Stimulated activated CD8-positive, alpha-beta memory T cell treated with anti-CD3 and anti-CD28 coated beads, Interleukin-4, amount 100 ng/mL, for 4 hours (primary cell): Measurements from ENCODE around the gene MCOLN2.
"Not testable (repeated sequence)": the region's sequence is repeated elsewhere in the genome, so short reads cannot be mapped to it uniquely, and the experiment has no call there.

Source experiments
- DNase-seq, 2 donors: peaks; one replicate each; pipeline ENCODE4 v3.0.0-alpha.2; 2020; ENCODE audit warnings: low read depth in 2 of 2, low spot score in 1 of 2

The MCOLN2 gene

DNA sequence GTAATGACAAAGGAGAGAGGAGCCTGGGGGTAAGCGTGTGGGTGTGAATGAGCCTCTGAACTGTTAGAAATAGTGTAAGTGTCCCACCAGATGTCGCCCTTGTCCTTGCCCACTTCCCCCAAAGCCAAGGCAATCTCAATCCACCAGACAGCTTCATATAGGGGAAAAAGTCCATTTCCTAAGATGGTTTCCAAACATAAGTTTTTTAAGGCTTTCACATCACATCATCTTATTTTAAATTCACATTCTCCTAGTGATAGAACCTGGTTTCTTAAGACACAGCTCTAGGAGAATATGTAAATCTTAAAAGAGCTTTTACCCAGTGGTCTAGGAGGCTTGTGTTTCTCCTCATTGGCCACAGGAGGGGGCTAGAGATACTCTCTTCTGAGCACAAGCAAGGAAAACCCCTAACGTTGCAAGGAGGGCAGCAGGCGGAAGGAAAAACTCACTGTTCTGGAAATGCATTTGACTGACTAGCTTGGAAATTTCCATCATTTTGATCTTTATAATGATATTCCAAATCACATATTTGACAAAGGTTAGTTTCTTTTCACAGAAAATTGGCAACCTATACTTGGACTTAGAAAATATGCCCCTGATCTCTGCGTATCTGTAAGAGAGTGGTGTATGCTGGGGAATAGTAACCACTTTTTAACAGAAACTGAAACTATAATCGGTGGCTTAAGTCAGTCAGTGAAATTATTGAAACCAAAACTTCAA lies 52.0 kb downstream of the MCOLN2 start:
- peak; percentile 35 to 50 for DNase-seq

DNA sequence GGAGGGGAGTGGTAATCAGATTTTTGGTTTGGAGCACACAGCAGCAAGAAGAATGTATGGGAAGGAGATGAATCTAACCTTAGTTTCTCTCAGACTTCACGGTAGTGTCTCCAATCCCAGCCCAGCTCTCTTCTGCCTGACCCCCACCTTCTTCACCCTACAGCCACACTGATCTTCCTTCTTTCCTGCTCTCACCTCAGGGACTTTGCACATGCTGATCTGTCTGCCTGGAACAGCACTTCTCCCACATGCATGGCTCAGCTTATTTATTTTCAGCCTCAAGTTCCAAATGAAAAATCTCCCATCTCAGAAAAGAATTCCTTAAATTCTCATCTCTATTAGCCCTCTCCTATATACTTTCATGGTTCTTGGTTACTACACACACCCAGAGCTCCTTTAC lies 55.1 kb downstream of the MCOLN2 start:
- no peak for DNase-seq

DNA sequence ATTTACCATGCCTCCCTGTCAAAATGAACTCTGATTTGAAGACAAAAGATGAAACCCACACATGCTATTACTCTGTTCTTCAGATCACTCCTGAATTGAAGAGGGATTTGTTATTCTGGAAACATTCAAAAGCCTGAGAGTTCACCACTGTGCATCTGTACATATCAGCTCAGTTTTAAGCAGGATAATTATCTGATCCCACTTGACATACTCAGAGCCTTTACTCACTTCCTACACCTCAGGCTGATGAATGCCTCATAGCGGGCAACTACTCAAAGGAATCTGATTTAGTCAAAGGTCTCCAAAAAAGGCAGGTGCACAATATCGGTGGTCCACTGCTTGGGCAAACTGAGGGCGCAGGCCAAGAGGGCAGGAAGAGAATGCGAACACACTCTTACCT lies 56.4 kb downstream of the MCOLN2 start:
- DNase-seq: no peak

DNA sequence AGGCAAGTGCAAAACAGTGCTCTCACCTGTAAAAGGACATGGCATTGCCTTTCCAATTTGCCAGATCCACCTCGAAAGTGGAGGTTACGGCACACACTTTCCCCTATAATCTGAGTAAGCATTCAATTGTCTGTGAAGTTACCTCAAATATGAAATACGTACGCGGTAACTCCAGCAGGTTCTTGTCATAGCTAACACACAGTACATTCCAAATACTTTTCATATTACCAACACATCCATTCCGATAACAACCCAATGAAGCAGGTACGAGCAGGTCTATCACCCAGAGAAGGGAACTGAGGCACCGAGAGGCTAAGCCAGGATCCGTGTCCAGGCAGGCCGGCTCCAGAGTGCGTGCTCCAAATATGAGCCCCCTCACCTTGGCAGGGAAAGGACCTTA lies 57.2 kb downstream of the MCOLN2 start:
- no peak for DNase-seq

DNA sequence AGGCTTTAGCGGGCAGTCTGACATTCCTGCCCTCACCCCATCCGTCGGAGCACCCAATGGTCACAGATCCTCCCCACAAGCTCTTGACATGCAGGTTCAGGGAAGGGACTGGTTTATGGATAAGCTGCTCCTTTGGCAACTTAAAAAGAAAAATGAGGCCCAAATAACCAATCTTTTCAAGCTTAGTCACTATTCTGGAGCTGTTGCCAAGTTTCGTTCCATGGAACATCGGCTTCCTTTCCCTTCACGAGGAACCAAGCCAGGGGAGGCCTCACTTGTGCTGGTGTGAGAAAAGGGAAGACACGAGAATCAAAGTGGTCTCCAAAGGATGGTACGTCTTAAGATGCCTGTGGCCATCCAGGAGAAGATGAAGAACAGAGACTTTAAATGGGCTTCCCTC lies 57.8 kb downstream of the MCOLN2 start:
- no peak for DNase-seq

DNA sequence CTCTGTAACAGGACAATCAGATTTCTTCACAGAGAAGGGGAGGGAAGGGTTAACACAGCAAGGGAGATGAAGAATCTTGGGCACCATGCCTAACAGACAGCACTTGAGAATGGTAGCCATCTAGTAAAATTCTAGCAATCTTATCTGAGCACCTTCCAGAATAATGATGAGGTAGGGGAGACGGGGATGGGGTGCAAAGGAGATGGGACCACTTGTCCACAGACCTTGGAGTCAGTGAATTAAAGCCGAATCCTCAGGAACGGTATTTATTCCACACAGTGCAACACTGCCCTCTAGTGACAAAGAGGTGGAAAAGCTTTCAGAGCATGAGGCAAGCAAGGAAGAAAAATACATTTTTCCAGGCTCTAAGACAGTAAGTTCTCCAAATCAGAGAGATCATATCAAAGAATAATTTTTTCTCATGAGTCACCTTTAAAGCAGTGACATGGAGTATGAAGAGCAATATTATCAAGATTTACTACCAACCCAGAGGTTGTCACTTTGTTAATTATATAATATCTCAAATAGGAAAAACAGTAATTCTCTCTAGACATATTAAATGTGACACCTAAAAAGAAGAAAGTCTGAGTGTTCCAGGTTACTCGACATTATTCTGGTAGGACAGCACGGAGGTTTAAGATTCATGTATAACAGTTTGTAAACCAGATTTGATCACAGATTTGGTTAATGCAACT lies 60.6 kb downstream of the MCOLN2 start:
- DNase-seq: no peak

DNA sequence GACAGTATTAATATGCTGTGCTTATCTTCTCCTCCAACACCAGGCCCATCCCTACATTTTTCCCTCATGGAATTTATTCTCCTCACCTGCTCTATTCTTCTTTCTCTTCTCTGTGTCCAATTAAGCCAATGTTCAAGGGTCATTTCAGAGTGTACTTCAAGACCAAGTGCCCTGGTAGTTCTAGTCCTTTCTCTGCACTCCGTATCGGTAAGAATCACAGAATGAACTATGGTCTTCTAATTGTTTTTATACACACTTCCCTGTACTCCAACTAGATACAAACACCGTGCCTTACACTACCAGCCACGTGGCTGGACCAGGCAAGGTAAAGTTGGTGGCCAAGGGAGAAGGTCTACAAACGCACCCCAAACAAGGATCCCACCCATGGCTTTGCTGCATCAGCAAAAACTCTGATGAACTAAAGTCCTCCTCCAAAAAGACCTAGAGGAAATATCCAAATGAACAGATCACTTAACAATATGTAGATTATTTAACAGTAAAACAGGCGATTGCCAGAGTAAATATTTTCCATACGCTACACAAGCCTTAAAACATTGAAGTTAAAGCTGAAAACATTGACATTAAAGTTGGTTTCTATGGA lies 63.8 kb downstream of the MCOLN2 start:
- no peak for DNase-seq

DNA sequence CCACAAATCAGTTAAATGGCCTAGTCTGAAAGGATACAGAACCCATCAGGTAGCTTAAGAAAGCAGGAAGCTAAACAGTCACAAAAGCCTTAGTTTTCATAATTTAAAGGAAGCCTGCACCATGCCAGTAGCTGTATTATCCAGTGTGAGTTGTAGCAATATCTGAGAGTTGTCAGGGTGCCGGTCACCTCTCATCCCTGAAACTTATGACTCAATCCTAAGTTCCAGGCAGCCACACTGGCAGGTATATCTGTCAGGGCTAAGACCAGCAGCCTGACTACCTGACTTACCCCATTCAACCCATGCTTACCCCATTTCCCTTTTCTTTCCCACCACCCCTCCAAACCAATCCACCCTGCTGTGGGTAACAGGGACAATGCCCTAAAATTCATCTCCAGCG lies 66.1 kb downstream of the MCOLN2 start:
- DNase-seq: no peak

DNA sequence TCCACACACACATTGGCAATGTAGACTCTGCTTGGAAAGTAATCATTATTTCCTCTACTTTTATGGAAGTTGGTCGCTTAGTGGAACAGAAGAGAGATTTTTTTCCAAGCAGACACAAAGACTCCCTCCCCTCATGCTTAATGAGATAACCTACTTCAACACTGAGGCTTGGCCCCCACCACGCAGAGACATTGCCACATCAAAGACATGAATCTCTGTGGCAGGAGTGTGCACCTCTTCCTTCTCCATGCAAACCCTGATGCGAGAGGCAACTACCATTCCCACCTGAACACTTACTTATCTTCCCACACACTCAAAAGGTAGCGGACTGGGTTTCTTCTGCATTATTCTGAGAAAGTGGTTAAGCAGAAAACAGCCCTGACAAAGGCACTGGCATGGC lies 66.6 kb downstream of the MCOLN2 start:
- DNase-seq: no peak

DNA sequence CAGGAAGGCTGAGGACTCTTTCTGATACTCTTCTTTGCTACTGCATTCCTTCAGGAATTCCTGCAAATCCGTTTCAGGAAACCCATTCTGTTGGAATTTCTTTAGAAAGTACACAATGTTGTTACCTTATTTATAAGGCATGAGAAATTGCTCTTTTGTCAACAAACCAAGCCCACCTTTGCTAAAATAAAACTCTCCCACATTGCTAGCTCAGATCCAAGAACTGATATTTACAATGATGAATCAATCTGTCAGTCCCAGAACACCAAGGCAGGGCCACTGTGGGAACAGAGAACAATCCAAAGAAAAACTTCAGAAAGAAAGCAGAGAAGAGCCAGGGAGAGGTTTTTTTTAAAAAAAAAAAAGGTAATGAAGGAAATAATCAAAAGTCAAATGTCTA lies 67.3 kb downstream of the MCOLN2 start:
- no peak for DNase-seq

DNA sequence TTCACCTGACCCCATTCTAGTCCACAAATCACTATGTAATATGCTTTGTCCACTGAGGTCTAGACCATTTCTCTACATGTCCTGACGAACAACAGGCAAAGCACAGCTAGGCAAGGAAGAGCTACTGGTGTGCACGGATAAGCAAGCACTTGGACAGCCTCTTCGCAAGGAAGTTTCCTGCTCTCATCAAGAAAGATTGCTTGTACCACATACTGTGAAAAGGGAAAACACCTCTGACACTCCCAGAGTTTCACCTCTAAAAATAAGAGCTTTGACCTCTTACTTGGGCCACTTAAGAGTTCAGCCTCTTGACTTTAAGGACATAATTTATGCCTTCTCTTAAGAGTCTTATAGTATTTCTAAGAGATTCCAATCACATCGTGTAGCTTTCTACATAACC lies 67.9 kb downstream of the MCOLN2 start:
- DNase-seq: no peak

DNA sequence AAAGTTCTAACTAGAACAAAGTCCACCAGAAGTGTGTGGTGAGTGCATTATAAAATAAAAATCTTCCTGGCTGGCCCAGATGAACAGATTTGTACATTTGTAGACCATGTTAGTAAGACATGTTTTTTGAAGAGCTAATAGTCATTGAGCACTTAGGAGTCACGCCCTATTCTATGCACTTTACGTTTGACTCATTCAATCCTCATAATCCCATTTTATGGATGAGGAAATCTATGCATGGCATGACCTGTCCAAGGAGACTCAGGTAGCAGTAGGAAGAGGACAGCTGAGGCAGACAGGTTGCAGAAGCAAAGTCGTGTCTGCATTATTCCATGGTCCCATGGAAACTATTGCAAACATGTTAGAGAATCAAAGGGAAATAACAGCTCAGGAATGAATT lies 73.6 kb downstream of the MCOLN2 start:
- DNase-seq: no peak

DNA sequence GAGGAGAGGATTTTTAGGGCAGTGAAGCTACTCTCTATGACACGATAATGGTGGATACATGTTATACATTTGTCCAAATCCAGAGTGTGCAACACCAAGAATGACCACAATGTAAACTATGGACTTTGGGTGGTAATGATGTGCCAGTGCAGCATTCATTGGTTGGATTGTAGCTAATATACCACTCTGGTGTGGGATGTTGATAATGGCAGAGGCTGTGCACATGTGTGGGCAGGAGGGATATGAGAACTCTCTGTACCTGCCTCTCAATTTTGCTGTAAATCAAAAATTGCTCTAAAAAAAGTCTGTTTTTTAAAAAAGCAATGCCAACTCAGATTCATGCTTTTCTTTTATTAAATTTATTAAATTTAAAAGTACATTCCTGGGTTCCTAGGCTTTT lies 76.8 kb downstream of the MCOLN2 start:
- no peak for DNase-seq

DNA sequence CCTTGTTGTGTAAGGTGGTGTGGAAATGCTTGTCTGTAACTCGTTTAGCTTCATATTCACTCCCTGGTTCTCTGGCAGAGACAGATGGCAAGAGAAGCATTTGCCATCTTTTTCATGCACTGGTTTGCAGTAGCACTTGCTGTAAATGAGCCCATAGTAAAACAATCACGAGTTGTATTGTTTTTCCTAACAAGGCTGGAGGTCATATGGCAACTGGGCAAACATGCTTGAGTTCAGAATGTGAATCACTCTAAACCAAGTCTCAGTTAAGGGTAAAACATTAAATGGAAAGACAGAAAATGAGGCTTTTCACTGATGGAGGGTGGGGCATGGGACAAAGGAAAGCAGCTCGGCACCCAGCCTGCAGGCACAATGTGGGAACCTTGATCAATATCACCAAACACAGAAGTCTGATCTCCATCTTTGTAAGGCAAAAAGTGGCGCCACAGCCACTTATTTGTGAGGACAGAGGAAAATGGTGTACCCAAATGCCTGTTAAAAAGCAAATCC lies 77.4 kb downstream of the MCOLN2 start:
- no peak for DNase-seq

DNA sequence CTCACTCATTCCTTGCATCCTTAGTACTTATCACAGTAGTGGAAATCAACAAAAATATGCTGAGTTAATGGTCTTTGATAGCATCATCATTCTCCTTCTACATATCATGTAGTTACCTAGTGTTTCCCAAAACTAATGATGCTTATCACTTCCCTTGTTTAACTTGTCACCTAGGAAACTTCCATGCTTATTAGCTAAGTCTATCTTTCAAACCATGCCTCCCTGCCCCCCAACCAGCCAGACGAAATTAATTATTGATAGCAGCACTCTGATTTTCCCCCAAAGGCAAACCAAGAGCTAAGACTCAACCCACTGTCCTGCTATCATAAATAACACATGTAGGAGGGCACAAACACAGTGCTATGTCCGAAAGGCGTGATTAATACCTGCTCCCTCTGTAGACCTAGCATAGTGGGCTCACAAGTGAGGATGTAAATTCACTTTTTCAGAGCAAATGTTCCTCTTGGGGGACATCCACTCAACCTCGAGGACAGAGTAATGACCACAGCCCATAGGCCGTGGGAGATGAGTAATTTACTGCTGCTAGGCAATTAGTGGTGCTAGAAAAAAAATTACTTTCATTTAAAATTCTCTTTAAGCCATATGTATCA lies 78.1 kb downstream of the MCOLN2 start:
- DNase-seq: no peak

DNA sequence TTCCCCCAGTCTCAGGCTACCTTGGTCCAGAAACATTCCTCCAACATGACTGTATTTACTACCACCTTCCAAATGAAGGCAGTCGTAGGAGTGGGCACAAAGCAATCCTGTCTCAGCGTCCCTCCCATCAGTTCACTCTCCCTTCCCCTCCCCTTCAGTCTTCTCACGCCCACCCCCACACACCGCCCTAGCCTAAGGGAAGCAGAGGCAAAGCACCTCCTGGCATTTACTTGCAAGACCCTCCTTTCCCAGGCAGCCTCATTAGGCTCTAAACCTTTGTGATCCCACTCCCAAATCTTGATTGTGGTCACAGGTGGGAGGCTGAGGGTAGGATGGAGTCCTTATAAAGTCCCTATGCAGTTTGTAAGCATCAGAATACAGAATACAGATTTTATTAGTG lies 80.0 kb downstream of the MCOLN2 start:
- DNase-seq: no peak

DNA sequence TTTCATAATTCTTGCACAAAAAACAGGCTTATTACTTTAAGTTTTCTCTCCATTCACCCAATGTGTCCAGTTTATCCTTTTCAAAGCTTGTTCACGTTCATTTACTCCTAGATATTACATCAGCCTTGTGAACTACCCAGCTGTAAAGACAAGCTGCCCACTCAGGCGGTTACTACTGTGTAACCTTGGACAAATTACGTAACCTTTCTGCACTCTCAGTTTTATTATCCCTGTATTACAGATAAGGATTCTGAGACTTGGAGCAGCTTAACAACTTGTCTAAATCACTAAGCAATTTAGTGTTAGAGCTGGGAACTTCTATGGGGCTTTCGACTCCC lies 83.4 kb downstream of the MCOLN2 start:
- DNase-seq: no peak

DNA sequence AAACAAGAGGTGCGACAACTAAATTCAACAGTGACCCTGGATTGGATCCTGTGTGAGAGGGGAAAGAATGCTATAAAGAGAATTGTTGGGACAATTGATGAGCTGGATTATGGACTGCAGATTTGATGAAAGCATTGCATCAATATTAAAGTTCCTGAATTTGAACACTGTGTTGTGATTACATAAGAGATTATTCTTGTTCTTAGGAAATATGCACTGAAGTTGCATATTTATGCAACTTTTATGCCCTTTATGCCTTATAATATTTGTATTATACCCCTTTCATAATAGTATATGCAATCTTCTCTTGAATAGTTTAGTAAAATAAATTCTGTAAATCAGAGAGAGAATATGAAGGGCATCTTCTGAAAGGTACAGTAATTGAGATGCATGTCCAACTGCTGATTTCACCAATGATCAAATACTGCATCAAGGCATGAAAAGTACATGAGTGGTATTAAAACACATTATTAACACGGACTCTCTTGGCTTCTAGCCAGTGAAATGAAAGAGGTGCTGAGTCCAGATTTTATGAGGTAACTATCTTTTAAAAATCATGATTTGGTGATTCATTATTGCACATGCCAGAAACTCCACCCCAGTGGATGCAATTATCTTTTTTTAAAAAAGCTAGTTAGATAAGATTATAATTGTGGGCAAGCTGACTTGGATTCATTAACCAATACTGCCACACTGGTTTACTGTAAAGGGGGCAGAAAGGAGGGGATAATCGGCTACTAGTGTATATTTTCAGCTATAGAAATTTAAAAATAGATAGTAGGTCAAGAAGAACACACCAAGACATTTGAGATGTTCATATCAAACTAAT lies 84.0 kb downstream of the MCOLN2 start:
- no peak for DNase-seq

DNA sequence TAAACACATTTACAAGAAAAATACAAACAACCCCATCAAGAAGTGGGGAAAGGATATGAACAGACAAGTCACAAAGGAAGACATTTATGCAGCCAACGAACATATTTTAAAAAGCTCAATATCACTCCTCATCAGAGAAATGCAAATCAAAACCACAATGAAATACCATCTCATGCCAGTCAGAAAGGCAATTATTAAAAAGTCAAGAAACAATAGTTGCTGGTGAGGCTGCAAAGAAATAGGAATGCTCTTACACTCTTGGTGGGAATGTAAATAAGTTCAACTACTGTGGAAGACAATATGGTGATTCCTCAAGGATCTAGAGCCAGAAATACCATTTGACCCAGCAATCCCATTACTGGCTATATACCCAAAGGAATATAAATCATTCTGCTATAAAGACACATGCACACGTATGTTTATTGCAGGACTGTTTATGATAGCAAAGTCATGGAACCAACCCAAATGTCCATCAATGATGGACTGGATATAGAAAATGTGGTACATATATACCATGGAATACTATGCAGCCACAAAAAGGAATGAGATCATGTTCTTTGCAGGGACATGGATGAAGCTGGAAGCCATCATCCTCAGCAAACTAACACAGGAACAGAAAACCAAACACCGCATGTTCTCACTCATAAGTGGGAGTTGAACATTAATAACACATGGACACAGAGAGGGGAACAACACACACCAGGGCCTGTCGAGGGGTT lies 88.0 kb downstream of the MCOLN2 start:
- DNase-seq: not testable (repeated sequence)

DNA sequence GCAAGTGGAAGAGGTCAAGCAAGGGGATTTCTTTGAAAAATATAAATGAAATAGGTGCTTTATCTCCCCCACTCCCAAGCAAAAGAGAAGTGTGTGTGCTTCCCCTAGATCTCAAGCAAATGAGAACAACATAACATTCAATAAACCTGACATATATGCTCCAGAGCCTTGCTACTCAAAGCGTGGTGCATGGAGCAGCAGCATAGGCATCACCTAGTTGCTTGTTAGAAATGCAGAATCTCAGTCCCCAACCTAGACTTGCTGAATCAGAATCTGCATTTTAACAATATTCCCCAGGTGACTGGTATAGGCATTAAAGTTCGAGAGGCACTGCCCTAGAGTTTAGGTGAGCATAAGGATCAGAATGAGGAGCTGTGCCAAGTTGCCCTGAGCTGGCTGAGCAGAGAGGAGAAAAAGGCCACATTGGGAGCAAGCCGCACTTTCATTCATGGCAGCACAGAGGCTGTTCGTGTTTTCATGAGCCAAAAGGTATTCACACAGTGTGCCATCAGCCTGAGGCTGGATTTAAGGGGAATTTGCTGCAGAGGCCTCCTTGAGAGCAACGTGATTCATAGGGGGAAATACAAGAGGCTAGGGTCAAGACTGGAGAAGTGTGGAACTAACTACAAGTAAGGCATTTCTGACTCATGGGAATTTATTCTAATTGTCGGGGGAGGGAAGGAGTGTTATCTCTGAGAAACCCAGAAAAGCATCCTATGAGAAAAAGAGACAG lies 89.7 kb downstream of the MCOLN2 start:
- no peak for DNase-seq
